Measurements from ENCODE around the gene ABL2. TPM values are rescaled to one million over a fixed set of nuclear protein-coding genes. Genes with fewer than 3 reads are reported as not detected.

ABL2 gene
- total RNA-seq, 1 donor from 2014 or later, result 22.9 TPM

DNA sequence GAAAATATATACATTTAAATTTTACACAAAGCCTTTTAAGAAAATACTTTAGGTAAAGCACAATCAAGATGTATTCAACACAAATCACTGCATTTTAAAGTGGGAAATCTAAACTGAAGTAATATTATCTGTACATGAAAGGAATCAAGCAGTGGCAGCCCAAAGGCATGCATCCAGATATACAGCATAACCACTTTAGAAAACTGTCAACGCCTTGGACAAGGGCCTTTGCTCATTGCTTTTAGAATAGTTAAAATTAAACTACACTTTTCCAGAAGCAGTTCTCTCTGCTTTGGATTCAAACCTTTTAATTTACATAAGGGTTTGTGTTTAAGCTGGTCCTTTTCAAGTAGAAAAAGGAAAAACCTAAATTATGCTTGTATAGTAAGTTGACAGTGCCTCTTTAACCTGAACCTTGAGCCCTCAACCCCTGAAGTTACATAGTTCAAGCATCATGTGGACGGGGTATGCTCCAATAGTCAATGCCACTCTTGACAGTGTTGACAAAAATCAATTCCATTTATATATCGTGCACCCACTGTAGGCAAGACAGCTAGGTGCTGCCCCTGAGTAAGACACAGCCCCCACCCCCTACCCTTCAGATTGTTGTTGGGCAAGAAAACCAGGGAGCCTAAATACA is 124.7 kb downstream of the ABL2 start:
- no peak overlapping the region for H3K27ac Mint-ChIP-seq (ENCODE audit: unreplicated experiment)
- peaks cover 13% of the 10 kb centered on the region for H3K4me1 Mint-ChIP-seq
- TF ChIP-seq, protein P1, sequence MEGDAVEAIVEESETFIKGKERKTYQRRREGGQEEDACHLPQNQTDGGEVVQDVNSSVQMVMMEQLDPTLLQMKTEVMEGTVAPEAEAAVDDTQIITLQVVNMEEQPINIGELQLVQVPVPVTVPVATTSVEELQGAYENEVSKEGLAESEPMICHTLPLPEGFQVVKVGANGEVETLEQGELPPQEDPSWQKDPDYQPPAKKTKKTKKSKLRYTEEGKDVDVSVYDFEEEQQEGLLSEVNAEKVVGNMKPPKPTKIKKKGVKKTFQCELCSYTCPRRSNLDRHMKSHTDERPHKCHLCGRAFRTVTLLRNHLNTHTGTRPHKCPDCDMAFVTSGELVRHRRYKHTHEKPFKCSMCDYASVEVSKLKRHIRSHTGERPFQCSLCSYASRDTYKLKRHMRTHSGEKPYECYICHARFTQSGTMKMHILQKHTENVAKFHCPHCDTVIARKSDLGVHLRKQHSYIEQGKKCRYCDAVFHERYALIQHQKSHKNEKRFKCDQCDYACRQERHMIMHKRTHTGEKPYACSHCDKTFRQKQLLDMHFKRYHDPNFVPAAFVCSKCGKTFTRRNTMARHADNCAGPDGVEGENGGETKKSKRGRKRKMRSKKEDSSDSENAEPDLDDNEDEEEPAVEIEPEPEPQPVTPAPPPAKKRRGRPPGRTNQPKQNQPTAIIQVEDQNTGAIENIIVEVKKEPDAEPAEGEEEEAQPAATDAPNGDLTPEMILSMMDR (conservative IDR thresholded peaks at IDR 0.05), result no peak
- no peak overlapping the region for H3K4me3 Mint-ChIP-seq
- no peak for DNase-seq (ENCODE audit: low read depth, low spot score)
- H3K27me3 Mint-ChIP-seq (ENCODE audit: low read depth), result no peaks in the 10 kb centered on the region
- H3K9me3 Mint-ChIP-seq, result no peaks in the 10 kb centered on the region
- H3K36me3 Mint-ChIP-seq (ENCODE audit: low read depth), result peaks cover 14% of the 10 kb centered on the region

DNA sequence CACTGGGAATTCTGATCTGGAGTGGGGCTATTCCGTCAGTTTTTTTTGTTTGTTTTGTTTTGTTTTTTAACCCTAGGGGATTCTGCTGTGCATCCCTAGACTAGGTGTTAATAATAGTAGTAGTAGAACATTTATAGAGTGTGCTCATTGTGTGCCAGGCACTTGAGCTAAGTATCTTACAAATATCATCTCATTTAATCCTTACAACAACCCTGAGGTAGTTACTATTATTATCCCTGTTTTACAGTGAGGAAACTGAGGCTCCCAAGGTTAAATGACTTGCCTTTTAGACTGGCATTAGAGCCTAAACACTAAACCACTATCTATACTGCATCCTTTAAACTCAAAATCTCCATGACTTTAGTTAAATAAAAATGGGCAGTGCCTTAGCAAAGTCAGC is 125.5 kb downstream of the ABL2 start:
- no peak for DNase-seq (ENCODE audit: low read depth, low spot score)
- no peak overlapping the region for H3K27ac Mint-ChIP-seq (ENCODE audit: unreplicated experiment)
- no peaks in the 10 kb centered on the region for H3K9me3 Mint-ChIP-seq
- no peaks in the 10 kb centered on the region for H3K27me3 Mint-ChIP-seq (ENCODE audit: low read depth)
- no peak overlapping the region for H3K4me3 Mint-ChIP-seq
- peaks cover 11% of the 10 kb centered on the region for H3K36me3 Mint-ChIP-seq (ENCODE audit: low read depth)
- TF ChIP-seq, protein P1 (conservative IDR thresholded peaks at IDR 0.05), result no peak
- peaks cover 15% of the 10 kb centered on the region for H3K4me1 Mint-ChIP-seq

DNA sequence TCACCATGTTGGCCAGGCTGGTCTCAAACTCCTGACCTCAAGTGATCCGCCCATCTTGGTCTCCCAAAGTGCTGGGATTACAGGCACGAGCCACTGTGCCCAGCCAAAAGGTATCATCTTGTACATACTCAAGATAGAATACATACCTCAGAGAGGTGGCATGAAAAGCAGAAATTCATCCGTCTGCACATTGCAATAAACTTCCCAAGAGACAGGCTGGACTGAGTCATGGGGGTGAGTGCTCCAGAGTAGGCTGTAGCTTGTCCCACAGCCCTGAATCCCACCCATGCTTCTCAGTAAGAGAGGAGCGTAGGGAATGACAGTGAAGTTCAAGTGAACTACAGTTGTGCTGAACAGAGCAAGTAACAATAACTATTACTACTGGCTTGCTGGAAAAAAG is 127.9 kb downstream of the ABL2 start:
- no peak for DNase-seq (ENCODE audit: low read depth, low spot score)
- H3K36me3 Mint-ChIP-seq (ENCODE audit: low read depth), result peaks cover 6% of the 10 kb centered on the region
- TF ChIP-seq, protein P1 (conservative IDR thresholded peaks at IDR 0.05), result no peak
- no peaks in the 10 kb centered on the region for H3K27me3 Mint-ChIP-seq (ENCODE audit: low read depth)
- H3K4me3 Mint-ChIP-seq, result no peak overlapping the region
- no peak overlapping the region for H3K27ac Mint-ChIP-seq (ENCODE audit: unreplicated experiment)
- H3K4me1 Mint-ChIP-seq, result peaks cover 15% of the 10 kb centered on the region
- no peaks in the 10 kb centered on the region for H3K9me3 Mint-ChIP-seq

DNA sequence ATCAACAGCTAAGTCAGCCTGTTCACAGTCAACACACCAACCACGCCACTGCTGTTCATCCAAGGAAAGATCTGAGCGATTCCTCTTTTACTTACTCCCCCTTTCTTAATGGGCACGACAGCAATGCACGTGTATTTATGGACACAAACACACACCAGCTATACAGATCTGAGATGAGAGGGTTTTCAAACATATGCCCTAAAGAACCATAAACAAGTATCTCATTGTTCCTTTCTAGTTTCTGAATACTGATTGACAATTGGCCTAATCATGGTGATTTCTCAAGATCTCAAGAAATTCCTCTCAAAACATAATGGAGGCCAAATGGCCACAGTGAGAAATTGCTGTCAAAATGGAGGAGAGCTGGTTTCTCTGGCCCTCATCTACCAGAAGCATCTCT is 129.6 kb downstream of the ABL2 start:
- no peak overlapping the region for H3K27ac Mint-ChIP-seq (ENCODE audit: unreplicated experiment)
- no peaks in the 10 kb centered on the region for H3K27me3 Mint-ChIP-seq (ENCODE audit: low read depth)
- H3K4me1 Mint-ChIP-seq, result peaks cover 15% of the 10 kb centered on the region
- TF ChIP-seq, protein P1 (conservative IDR thresholded peaks at IDR 0.05), result no peak
- H3K36me3 Mint-ChIP-seq (ENCODE audit: low read depth), result peaks cover 13% of the 10 kb centered on the region
- no peaks in the 10 kb centered on the region for H3K9me3 Mint-ChIP-seq
- DNase-seq (ENCODE audit: low read depth, low spot score), result no peak
- no peak overlapping the region for H3K4me3 Mint-ChIP-seq

DNA sequence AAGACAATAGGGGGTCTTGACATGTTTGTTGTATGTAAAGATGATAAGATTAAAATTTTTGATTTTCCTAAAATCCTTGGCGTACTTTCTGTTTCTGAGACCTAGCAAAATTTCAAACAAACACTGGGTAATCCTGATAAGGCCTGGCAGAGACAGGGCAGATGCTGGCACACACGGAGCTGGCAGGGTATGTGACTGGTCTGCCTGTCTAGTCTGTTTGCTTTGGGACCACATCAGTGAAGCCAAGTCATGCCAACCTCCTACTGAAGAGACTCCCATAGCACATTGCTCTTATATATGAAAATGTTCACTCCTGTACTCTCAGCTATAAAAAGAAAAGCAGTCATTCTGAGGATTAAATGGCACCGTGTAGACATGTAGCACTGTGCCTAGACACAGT is 133.6 kb downstream of the ABL2 start:
- no peak overlapping the region for H3K4me3 Mint-ChIP-seq
- peaks cover 17% of the 10 kb centered on the region for H3K36me3 Mint-ChIP-seq (ENCODE audit: low read depth)
- no peak overlapping the region for H3K27ac Mint-ChIP-seq (ENCODE audit: unreplicated experiment)
- no peaks in the 10 kb centered on the region for H3K27me3 Mint-ChIP-seq (ENCODE audit: low read depth)
- H3K4me1 Mint-ChIP-seq, result peaks cover 10% of the 10 kb centered on the region
- TF ChIP-seq, protein P1 (conservative IDR thresholded peaks at IDR 0.05), result no peak
- no peaks in the 10 kb centered on the region for H3K9me3 Mint-ChIP-seq
- DNase-seq (ENCODE audit: low read depth, low spot score), result no peak
